ENCODE measurements around the gene LY6G5C.

The LY6G5C gene

DNA sequence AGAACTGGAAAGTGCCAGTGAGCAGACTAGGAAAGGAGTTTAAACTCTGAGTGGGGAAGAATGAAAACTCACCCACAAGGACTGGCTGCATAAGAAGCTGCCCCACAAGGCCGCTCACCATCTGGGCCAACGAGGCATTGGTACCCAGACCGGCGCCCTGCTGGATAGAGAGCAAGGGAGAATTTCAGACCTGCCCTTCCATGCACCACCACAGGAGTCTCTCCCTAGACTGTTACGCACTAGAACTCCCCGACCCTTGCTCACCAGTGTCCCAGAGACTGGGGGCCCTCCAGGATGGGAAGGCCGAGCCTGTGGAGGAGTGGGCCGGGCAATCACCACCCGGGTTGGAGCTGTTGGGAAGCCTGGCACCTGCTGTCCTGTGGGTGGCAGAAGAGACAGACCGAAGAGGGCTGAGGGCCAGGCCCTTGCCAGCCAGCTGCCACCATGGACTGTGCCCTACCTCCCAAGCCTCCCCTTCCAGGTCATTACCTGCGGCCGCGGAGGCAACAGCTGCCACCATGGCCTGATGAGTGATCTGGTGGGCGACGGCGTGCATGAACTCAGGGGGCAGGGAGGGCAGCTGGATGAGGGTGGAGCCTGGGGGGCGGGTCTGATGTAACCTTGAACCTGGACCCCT, 36.9 kb downstream of the LY6G5C start:
- no peak overlapping the region for H3K27ac ChIP-seq

DNA sequence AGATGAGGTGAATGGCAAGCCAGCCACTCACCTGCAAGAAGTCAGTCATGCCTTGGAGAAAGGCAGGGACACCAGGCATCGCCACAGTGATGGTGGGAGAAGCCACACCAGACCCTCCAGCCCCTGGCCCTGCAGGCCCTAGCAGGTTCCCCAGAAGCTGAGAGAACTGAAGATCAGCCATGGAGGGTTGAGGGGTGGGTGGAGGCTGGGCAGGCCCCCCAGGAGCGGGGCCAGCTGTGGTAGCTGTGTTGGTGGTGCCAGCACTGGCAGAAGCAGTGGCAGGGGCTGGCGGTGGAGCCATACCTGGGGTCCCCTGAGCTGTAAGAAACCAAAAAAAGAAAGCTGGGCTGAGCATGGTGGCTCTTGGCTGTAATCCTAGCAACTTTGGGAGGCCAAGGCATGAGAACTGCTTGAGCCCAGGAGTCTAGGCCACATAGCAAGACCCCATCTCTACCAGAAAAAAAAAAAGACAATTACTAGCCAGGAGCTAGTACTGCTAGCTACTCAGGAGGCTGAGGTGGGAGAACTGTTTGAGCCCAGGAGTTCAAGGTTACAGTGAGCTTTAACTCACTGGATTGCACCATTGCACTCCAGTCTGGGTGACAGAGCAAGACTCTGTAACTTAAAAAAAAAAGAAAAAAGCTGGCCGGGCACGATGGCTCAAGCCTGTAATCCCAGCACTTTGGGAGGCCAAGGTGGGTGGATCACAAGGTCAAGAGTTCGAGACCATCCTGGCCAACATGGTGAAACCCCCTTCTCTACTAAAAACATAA, 37.9 kb downstream of the LY6G5C start:
- TF ChIP-seq, protein P1, sequence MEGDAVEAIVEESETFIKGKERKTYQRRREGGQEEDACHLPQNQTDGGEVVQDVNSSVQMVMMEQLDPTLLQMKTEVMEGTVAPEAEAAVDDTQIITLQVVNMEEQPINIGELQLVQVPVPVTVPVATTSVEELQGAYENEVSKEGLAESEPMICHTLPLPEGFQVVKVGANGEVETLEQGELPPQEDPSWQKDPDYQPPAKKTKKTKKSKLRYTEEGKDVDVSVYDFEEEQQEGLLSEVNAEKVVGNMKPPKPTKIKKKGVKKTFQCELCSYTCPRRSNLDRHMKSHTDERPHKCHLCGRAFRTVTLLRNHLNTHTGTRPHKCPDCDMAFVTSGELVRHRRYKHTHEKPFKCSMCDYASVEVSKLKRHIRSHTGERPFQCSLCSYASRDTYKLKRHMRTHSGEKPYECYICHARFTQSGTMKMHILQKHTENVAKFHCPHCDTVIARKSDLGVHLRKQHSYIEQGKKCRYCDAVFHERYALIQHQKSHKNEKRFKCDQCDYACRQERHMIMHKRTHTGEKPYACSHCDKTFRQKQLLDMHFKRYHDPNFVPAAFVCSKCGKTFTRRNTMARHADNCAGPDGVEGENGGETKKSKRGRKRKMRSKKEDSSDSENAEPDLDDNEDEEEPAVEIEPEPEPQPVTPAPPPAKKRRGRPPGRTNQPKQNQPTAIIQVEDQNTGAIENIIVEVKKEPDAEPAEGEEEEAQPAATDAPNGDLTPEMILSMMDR (conservative IDR thresholded peaks at IDR 0.05), result no peak
- no peak overlapping the region for H3K27ac ChIP-seq

More for the DNA sequence above, 36.9 kb downstream of the LY6G5C start:
- TF ChIP-seq, protein P1 (conservative IDR thresholded peaks at IDR 0.05), result no peak

GRCh38 chr6:31641370-31641769, 39.5 kb downstream of the LY6G5C start:
- H3K27ac ChIP-seq, result no peak overlapping the region
- TF ChIP-seq, protein P1 (conservative IDR thresholded peaks at IDR 0.05), result no peak

DNA sequence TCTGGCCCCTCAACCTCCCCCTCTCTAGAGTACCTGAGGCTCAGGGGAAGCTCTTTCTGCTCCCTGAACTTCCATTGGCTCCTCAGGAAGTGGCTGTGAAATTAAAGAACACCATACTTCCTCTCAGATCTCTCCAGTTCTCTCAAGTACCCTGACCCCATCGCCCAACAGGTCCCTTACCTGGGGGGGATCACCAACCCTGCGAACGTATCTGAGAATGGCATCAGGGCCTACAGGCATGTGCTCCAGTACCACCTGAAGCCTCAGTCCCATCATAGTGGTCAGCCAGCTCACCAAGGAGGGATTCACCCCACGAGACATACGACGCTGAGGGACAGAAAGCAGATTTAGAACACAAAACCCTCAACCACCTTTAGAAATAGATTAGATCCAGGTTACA, 40.3 kb downstream of the LY6G5C start:
- TF ChIP-seq, protein P1 (conservative IDR thresholded peaks at IDR 0.05), result no peak
- H3K27ac ChIP-seq, result no peak overlapping the region

GRCh38 chr6:31639449-31639861, 41.4 kb downstream of the LY6G5C start:
- H3K27ac ChIP-seq, result no peak overlapping the region
- TF ChIP-seq, protein P1 (conservative IDR thresholded peaks at IDR 0.05), result no peak

DNA sequence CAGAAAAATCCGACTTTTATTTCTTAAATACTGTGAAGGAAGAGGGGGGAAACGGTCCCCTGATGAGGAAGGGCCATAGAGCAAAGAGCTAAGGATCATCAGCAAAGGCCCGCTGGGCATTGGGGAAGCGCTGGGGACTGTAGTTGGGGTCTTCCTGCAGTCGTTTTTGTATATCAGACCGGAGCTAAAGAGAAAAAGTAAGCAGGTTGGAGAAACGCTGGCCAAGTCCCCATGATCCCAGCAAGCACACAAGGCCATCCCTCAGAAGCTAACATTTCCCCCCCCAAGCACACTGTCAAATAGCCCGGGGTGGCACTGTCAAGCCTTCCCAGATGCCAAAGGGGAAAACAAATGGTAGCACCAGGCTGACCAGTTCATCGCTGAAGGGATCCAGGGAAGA, 41.8 kb downstream of the LY6G5C start:
- TF ChIP-seq, protein P1 (conservative IDR thresholded peaks at IDR 0.05), result no peak
- no peak overlapping the region for H3K27ac ChIP-seq

DNA sequence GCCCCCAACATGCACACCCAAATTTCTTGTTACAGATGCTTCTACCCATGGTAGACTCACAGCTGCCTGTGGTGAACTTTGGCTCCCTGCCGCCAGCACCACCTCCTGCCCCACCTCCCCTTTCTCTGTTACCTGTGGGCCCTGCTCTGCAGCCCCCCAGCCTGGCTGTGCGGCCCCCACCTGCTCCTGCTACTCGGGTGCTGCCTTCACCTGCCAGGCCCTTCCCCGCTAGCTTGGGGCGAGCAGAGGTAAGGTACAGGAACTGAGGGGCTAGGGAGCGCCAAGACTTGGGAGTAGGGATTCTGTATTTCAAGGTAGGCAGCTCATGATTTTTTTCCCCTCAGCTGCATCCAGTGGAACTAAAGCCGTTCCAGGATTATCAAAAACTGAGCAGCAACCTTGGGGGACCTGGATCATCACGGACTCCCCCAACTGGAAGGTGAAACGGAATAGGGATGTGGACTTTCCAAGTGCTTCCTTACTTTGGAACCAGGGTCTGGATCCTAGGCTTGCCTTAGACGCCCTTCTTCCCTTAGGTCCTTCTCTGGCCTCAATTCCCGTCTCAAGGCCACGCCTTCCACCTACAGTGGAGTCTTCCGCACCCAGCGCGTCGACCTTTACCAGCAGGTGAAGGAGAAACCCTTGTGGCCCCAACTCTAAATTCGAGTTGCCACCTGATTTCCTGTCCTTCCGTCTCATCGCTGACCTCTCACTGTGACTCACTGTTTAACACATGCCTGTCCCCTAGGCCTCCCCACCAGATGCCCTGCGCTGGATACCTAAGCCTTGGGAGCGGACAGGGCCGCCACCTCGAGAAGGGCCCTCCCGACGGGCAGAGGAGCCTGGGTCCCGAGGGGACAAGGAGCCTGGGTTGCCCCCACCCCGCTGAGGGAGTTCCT, 43.9 kb downstream of the LY6G5C start:
- TF ChIP-seq, protein P1 (conservative IDR thresholded peaks at IDR 0.05), result no peak
- H3K27ac ChIP-seq, result no peak overlapping the region

All from VCaP (cell line).